SK-N-MC (cell line): ENCODE data around the gene INSRR.

Experiments
- EZH2 ChIP-seq: fragments of 200-600 bp; sonication (generic); IDR thresholded peaks from one replicate; pipeline ENCODE4 v1.6.1; 2017; ENCODE audit warnings: antibody characterized with exemption
- POLR2AphosphoS5 ChIP-seq: IDR thresholded peaks from 2 replicates; pipeline ENCODE4 v1.6.1; 2012; ENCODE audit warnings: mild to moderate bottlenecking, low read depth, low read length, borderline replicate concordance

DNA sequence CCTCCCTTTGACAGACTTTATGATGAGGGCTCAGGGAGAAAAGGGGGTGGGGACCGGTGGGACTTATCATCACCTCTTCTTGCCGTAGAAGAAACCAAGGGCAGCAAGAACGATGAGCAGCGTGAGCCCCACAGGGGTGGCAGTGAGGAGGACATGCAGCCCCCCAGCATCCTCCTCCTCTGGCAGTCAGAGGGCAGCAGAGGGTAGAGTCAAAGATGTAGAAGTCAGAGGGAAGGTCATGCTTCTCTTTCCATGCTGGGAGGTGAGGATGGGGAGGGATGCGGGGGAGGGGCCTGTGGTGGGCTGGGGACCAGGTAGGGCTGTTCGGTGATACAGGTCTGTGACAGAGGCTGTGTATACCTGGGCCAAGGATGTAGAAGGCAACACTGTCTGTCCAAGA is 14.8 kb downstream of the INSRR start:
- TF ChIP-seq POLR2AphosphoS5 (no peak), EZH2 (no peak)
